ENCODE data around the gene OSTM1.

OSTM1 gene

GRCh38 chr6:108097882-108098281, 23.3 kb upstream of the OSTM1 start:
- TF ChIP-seq ZFX (IDR thresholded peaks at IDR 0.05) (no peak), CTCF (conservative IDR thresholded peaks at IDR 0.05) (no peak)
- H3K27ac ChIP-seq, result no peak overlapping the region

DNA sequence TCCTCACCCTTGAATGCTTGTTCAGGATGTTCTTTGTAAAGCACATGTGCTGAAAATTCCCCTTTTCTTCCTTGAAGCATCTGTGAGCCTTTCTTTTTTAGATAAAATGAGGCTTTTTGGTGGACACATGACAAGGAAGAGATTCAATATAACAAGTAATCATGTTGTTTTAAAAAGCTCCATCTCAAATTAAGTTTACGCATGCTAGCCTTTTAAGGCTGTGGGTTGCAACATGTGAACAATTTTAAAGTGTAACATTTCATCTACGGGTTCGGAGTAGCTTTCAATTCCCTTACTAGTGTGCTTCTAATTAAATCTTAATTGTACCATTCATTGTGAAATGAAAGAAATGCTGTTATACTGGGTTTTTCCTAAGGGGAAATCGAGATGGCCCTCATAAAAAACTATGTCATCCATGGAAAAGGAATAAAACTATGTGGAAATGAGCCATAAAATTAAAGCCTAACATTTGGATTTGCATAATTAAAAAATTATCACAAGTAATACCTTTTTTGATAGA, 19.3 kb upstream of the OSTM1 start:
- no peak for TF ChIP-seq ZFX (IDR thresholded peaks at IDR 0.05)
- no peak for TF ChIP-seq CTCF (conservative IDR thresholded peaks at IDR 0.05)
- H3K27ac ChIP-seq, result no peak overlapping the region

- H3K27ac ChIP-seq, result no peak overlapping the region
- TF ChIP-seq CTCF (conservative IDR thresholded peaks at IDR 0.05) (no peak), ZFX (IDR thresholded peaks at IDR 0.05) (no peak)
These were observed 16.7 kb upstream of the OSTM1 start for GRCh38 chr6:108091288-108091687.

DNA sequence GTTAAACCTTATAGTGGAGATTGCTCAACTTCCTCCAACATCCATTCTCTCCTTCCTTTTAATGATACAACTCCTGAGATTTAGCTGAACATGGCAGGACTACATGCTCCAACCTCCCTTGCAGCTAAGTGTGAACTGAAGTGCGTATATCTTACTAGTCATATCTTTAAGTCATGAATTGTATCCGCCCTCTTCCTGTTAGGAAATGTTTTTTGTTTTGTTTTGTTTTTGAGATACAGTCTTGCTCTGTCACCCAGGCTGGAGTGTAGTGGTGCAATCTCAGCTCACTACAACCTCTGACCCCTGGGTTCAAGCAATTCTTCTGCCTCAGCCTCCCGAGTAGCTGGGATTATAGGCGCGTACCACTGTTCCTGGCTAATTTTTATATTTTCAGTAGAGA, 8.8 kb upstream of the OSTM1 start:
- TF ChIP-seq ZFX (IDR thresholded peaks at IDR 0.05), result no peak
- TF ChIP-seq CTCF (conservative IDR thresholded peaks at IDR 0.05), result no peak
- no peak overlapping the region for H3K27ac ChIP-seq

DNA sequence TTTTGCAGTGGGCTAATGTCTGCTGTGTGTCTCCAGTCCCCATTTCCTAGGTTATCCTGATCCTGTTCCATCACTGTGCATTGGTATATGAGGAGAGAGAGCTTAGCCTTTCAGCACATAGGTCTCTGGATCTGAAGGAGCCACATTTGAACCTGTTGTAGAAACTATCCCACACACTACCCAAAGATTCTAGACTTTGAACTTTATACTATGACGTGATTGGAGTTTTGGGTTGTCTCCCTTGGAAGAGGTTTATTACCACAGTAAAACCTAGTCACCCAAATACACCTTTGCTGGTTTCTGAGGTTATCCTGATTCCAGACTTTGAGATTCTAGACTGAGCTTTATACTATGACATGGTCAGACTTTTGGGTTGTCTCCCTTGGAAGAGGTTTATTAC, 8.0 kb upstream of the OSTM1 start:
- TF ChIP-seq ZFX (IDR thresholded peaks at IDR 0.05), result no peak
- no peak for TF ChIP-seq CTCF (conservative IDR thresholded peaks at IDR 0.05)
- no peak overlapping the region for H3K27ac ChIP-seq

- H3K27ac ChIP-seq, result no peak overlapping the region
- TF ChIP-seq CTCF (conservative IDR thresholded peaks at IDR 0.05) (no peak), ZFX (IDR thresholded peaks at IDR 0.05) (no peak)
These were observed 5.7 kb upstream of the OSTM1 start for GRCh38 chr6:108080010-108080780.

- no peak overlapping the region for H3K27ac ChIP-seq
- no peak for TF ChIP-seq CTCF (conservative IDR thresholded peaks at IDR 0.05)
- TF ChIP-seq ZFX (IDR thresholded peaks at IDR 0.05), result no peak
These were observed 3.6 kb upstream of the OSTM1 start for GRCh38 chr6:108078191-108078590.

Measured in C4-2B (cell line).